PC-3 (cell line): ENCODE data around the gene SERINC4. TPM values are rescaled to one million over a fixed set of nuclear protein-coding genes. Genes with fewer than 3 reads are reported as not detected.
A peak's percentile ranks its signal among the peaks of the same experiment; 100 is the strongest.

ENCODE experiments used
- ATAC-seq: fragments of 200-7000 bp; cut with Tn5 transposase; 2 replicates; pipeline ENCODE4 v1.9.1; 2020; ENCODE audit warnings: mild to moderate bottlenecking, moderate library complexity
- BruUV-seq: library from RNA; stranded (reverse); fragments of 400-500 nt; replicated peaks from 2 replicates; lab custom pipeline; 2021; lab: Mats Ljungman, UMichigan
- CTCF ChIA-PET: fragments of 300-600 bp; sonication (Branson Sonifier 250); formaldehyde crosslinking; loops from one replicate; lab custom pipeline; 2022; ENCODE audit warnings: antibody characterized with exemption; lab: Charles Lee
- POLR2A ChIA-PET: fragments of 300-600 bp; sonication (Branson Sonifier 250); formaldehyde crosslinking; loops from one replicate; lab custom pipeline; 2022; ENCODE audit warnings: antibody characterized with exemption; ENCODE audit not compliant: unreplicated experiment; lab: Charles Lee
- DNase-seq: peaks from one replicate; pipeline ENCODE4 v3.0.0-alpha.2; 2015
- H2AFZ ChIP-seq: fragments of 300-600 bp; sonication (generic); 2 replicates; pipeline ENCODE4 v1.6.0; 2016; ENCODE audit warnings: antibody characterized with exemption, low read length
- H3F3A ChIP-seq: fragments of 300-600 bp; sonication (generic); one replicate; pipeline ENCODE4 v1.6.0; 2017; ENCODE audit warnings: antibody characterized with exemption, low read length, control low read depth, mild to moderate bottlenecking; ENCODE audit not compliant: unreplicated experiment
- H3K27ac ChIP-seq: fragments of 300-600 bp; sonication (generic); 2 replicates; pipeline ENCODE4 v1.5.1; 2016; ENCODE audit warnings: mild to moderate bottlenecking, low read length
- H3K27me3 ChIP-seq: fragments of 300-600 bp; sonication (generic); 2 replicates; pipeline ENCODE4 v1.6.1; 2016; ENCODE audit warnings: low read length, mixed read lengths
- H3K36me3 ChIP-seq: fragments of 300-600 bp; sonication (generic); 2 replicates; pipeline ENCODE4 v1.6.1; 2016; ENCODE audit warnings: low read depth, mixed run types, low read length, mixed read lengths
- H3K4me1 ChIP-seq: fragments of 300-600 bp; sonication (generic); 2 replicates; pipeline ENCODE4 v1.5.1; 2016; ENCODE audit warnings: low read length; ENCODE audit not compliant: insufficient read depth
- H3K4me2 ChIP-seq: fragments of 300-600 bp; sonication (generic); 2 replicates; pipeline ENCODE4 v1.6.0; 2016; ENCODE audit warnings: low read length
- H3K4me3 ChIP-seq: fragments of 300-600 bp; sonication (generic); 2 replicates; pipeline ENCODE4 v1.5.1; 2016; ENCODE audit warnings: mild to moderate bottlenecking, low read length, mixed read lengths
- H3K79me2 ChIP-seq: fragments of 300-600 bp; sonication (generic); 2 replicates; pipeline ENCODE4 v1.6.1; 2017; ENCODE audit warnings: low read length, mixed read lengths
- H3K9ac ChIP-seq: fragments of 300-600 bp; sonication (generic); 2 replicates; pipeline ENCODE4 v1.6.0; 2016; ENCODE audit warnings: mild to moderate bottlenecking, low read length
- H3K9me2 ChIP-seq: fragments of 300-600 bp; sonication (generic); replicated peaks from 2 replicates; pipeline ENCODE4 v1.6.1; 2016; ENCODE audit warnings: mixed run types, low read length, mixed read lengths
- H3K9me3 ChIP-seq: fragments of 300-600 bp; sonication (generic); 2 replicates; pipeline ENCODE4 v1.6.1; 2016; ENCODE audit warnings: low read length, mixed read lengths
- H4K20me1 ChIP-seq: fragments of 300-600 bp; sonication (generic); 2 replicates; pipeline ENCODE4 v1.6.1; 2016; ENCODE audit warnings: low read length, mixed read lengths
- CTCF ChIP-seq: fragments of 300-600 bp; sonication (generic); conservative IDR thresholded peaks from 2 replicates; pipeline ENCODE4 v1.5.1; 2017; ENCODE audit warnings: antibody characterized with exemption, low read depth, mild to moderate bottlenecking, low read length
- EZH2 ChIP-seq: fragments of 300-600 bp; sonication (generic); IDR thresholded peaks from one replicate; pipeline ENCODE4 v1.6.1; 2017; ENCODE audit warnings: antibody characterized with exemption, mild to moderate bottlenecking, low read length; ENCODE audit not compliant: unreplicated experiment
- EZH2phosphoT487 ChIP-seq: fragments of 300-600 bp; sonication (generic); IDR thresholded peaks from 2 replicates; pipeline ENCODE4 v1.6.1; 2018; ENCODE audit warnings: mild to moderate bottlenecking, antibody characterized with exemption, low read length, borderline replicate concordance
- intact Hi-C: fragments of 100-400 bp; cut with micrococcal nuclease; formaldehyde crosslinking; loops from 2 replicates; pipeline ENCODE4 v1.9.0; 2023
- total RNA-seq: library from RNA; depleted of rRNA; stranded (reverse); fragments of >200 nt; gene quantifications from 2 replicates; pipeline ENCODE4 v1.2.3, GENCODE V29; 2014

The SERINC4 gene
- total RNA-seq, 1 experiment from 2014 or later: not detected

GRCh38 chr15:43775411-43775965 lies 24.5 kb downstream of the SERINC4 start:
- peak overlapping the region; percentile 44 for H3K27ac ChIP-seq
- ChIA-PET CTCF (no interaction called here), POLR2A (no interaction called here)
- peak overlapping the region; percentile 83 for H3K4me3 ChIP-seq
- peaks cover 17% of the 10 kb centered on the region; the same call in 1 of the 2 replicates for H3K4me1 ChIP-seq
- DNase-seq: peak; percentile 95
- TF ChIP-seq EZH2phosphoT487: no peak
- TF ChIP-seq CTCF: peak; percentile 81
- intact Hi-C loops: loop anchor here (1.0 kb wide), 1 partner anchor 29 kb away; the partner anchor contains the start of gene PDIA3
- peaks cover 34% of the 10 kb centered on the region for H3K36me3 ChIP-seq
- H3K9ac ChIP-seq: peak overlapping the region; percentile 53
- H3K79me2 ChIP-seq: peaks cover 10% of the 10 kb centered on the region; the same call in 1 of the 2 replicates
- no peaks in the 10 kb centered on the region for H3F3A ChIP-seq
- no peaks in the 10 kb centered on the region for H3K9me2 ChIP-seq
- no TSS peak for BruUV-seq
- peak overlapping the region; percentile 90; the same call in 1 of the 2 replicates for H2AFZ ChIP-seq
- H3K9me3 ChIP-seq: no peaks in the 10 kb centered on the region
- ATAC-seq: peak; percentile 54
- no peaks in the 10 kb centered on the region for H4K20me1 ChIP-seq
- no peaks in the 10 kb centered on the region for H3K27me3 ChIP-seq
- H3K4me2 ChIP-seq: peak overlapping the region; percentile 82

- Histone ChIP-seq H3K9me3 (no peaks in the 10 kb centered on the region), H3K9ac (no peak overlapping the region), H3K36me3 (peaks cover 43% of the 10 kb centered on the region), H3K79me2 (peaks cover 10% of the 10 kb centered on the region; the same call in 1 of the 2 replicates), H2AFZ (no peak overlapping the region), H4K20me1 (no peaks in the 10 kb centered on the region), H3K9me2 (no peaks in the 10 kb centered on the region), H3K4me2 (no peak overlapping the region), H3K27ac (no peak overlapping the region), H3F3A (no peaks in the 10 kb centered on the region), H3K4me3 (no peak overlapping the region), H3K27me3 (no peaks in the 10 kb centered on the region), H3K4me1 (peaks cover 17% of the 10 kb centered on the region; the same call in 1 of the 2 replicates)
- POLR2A ChIA-PET: no interaction called here
- ATAC-seq: no peak
- no TSS peak for BruUV-seq
- TF ChIP-seq EZH2phosphoT487 (no peak), EZH2 (no peak), CTCF (no peak)
- no peak for DNase-seq
- intact Hi-C loops: no loop called here
- CTCF ChIA-PET: interaction anchor here (0.6 kb wide), 1 partner anchor 27 kb away, joined by 3 read pairs; no protein-coding TSS in a partner anchor
These were observed 26.0 kb downstream of the SERINC4 start for GRCh38 chr15:43774062-43774461.

- Histone ChIP-seq H3K79me2 (peaks cover 10% of the 10 kb centered on the region; the same call in 1 of the 2 replicates), H4K20me1 (no peaks in the 10 kb centered on the region), H3K36me3 (peaks cover 52% of the 10 kb centered on the region), H2AFZ (no peak overlapping the region), H3F3A (no peaks in the 10 kb centered on the region), H3K4me3 (no peak overlapping the region), H3K27ac (no peak overlapping the region), H3K9me3 (no peaks in the 10 kb centered on the region), H3K4me1 (peaks cover 12% of the 10 kb centered on the region; the same call in 1 of the 2 replicates), H3K4me2 (no peak overlapping the region), H3K9ac (no peak overlapping the region), H3K27me3 (no peaks in the 10 kb centered on the region), H3K9me2 (no peaks in the 10 kb centered on the region)
- TF ChIP-seq EZH2phosphoT487: no peak
- TF ChIP-seq CTCF: no peak
- TF ChIP-seq EZH2: no peak
- ATAC-seq (no peak), DNase-seq (no peak)
- intact Hi-C loops: no loop called here
- POLR2A ChIA-PET: no interaction called here
- CTCF ChIA-PET: no interaction called here
- no TSS peak for BruUV-seq
These were observed 27.4 kb downstream of the SERINC4 start for GRCh38 chr15:43772624-43773023.
